GM23338 (cell line): ENCODE measurements around the gene NRSN2. TPM values are rescaled to one million over a fixed set of nuclear protein-coding genes. Genes with fewer than 3 reads are reported as not detected.

ENCODE experiments used
- CTCF ChIP-seq, 2 experiments: fragments of 200-600 bp in 1 of 2; sonication (generic) in 1 of 2; conservative IDR thresholded peaks; 2 replicates each; pipeline versions ENCODE4 v1.5.1 to v1.6.1; 2016 to 2017; ENCODE audit warnings: antibody characterized with exemption in 2 of 2, low read depth in 2 of 2, mild to moderate bottlenecking in 2 of 2, moderate library complexity in 1 of 2
- EZH2 ChIP-seq: fragments of 200-600 bp; sonication (generic); IDR thresholded peaks from one replicate; pipeline ENCODE4 v1.8.0; 2017; ENCODE audit warnings: antibody characterized with exemption, mild to moderate bottlenecking, low read depth; ENCODE audit not compliant: unreplicated experiment
- JUNB ChIP-seq: IDR thresholded peaks from one replicate; pipeline ENCODE4 v1.6.1; 2016; ENCODE audit warnings: antibody characterized with exemption; ENCODE audit not compliant: unreplicated experiment
- NANOG ChIP-seq: IDR thresholded peaks from 2 replicates; pipeline ENCODE4 v1.6.1; 2016; ENCODE audit warnings: antibody characterized with exemption, borderline replicate concordance
- STAT1 ChIP-seq: IDR thresholded peaks from one replicate; pipeline ENCODE4 v1.6.1; 2016; ENCODE audit warnings: antibody characterized with exemption; ENCODE audit not compliant: unreplicated experiment
- polyA plus RNA-seq: library from polyadenylated mRNA; unstranded; fragments of >200 nt; fragmentation: Nextera tagmentation; extraction: Ambion mirVana; gene quantifications from 2 replicates; pipeline ENCODE4 v1.2.1, GENCODE V29; 2016
- total RNA-seq: library from RNA; depleted of rRNA; stranded (reverse); fragments of >200 nt; shearing (Covaris generic); gene quantifications from 2 replicates; pipeline ENCODE4 v1.2.3, GENCODE V29; 2014; rRNA removed
- TF ChIP-seq, protein P1 (sequence below): fragments of 250-450 bp; sonication (Bioruptor Pico); IDR thresholded peaks from 2 replicates; pipeline ENCODE4 v1.5.0; 2020; ENCODE audit warnings: mild to moderate bottlenecking, moderate library complexity
- TF ChIP-seq, protein P2 (sequence below): IDR thresholded peaks from one replicate; pipeline ENCODE4 v1.6.1; 2018; ENCODE audit warnings: antibody characterized with exemption; ENCODE audit not compliant: unreplicated experiment

The NRSN2 gene
- total and polyA plus RNA-seq, 2 experiments from 2014 or later: 14.4 to 17.9 TPM

DNA sequence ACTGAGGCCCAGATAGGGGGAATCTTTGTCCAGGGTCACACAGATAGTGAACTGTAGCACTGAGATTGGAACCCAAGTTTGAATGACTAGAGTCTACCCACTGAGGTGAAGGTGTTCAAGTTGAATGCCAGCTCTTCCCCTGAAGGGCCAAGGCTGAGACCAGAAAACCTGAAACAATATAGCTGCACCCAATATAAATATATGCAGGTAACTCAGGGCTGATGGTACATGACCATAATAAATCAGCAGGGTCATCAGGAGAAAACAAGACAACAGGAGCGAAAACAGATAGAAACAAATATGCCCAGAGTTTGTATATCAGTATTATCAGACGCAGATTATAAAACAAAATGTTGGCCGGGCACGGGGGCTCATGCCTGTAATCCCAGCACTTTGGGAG is 57.2 kb downstream of the NRSN2 start (continued):
- TF ChIP-seq, protein P1, sequence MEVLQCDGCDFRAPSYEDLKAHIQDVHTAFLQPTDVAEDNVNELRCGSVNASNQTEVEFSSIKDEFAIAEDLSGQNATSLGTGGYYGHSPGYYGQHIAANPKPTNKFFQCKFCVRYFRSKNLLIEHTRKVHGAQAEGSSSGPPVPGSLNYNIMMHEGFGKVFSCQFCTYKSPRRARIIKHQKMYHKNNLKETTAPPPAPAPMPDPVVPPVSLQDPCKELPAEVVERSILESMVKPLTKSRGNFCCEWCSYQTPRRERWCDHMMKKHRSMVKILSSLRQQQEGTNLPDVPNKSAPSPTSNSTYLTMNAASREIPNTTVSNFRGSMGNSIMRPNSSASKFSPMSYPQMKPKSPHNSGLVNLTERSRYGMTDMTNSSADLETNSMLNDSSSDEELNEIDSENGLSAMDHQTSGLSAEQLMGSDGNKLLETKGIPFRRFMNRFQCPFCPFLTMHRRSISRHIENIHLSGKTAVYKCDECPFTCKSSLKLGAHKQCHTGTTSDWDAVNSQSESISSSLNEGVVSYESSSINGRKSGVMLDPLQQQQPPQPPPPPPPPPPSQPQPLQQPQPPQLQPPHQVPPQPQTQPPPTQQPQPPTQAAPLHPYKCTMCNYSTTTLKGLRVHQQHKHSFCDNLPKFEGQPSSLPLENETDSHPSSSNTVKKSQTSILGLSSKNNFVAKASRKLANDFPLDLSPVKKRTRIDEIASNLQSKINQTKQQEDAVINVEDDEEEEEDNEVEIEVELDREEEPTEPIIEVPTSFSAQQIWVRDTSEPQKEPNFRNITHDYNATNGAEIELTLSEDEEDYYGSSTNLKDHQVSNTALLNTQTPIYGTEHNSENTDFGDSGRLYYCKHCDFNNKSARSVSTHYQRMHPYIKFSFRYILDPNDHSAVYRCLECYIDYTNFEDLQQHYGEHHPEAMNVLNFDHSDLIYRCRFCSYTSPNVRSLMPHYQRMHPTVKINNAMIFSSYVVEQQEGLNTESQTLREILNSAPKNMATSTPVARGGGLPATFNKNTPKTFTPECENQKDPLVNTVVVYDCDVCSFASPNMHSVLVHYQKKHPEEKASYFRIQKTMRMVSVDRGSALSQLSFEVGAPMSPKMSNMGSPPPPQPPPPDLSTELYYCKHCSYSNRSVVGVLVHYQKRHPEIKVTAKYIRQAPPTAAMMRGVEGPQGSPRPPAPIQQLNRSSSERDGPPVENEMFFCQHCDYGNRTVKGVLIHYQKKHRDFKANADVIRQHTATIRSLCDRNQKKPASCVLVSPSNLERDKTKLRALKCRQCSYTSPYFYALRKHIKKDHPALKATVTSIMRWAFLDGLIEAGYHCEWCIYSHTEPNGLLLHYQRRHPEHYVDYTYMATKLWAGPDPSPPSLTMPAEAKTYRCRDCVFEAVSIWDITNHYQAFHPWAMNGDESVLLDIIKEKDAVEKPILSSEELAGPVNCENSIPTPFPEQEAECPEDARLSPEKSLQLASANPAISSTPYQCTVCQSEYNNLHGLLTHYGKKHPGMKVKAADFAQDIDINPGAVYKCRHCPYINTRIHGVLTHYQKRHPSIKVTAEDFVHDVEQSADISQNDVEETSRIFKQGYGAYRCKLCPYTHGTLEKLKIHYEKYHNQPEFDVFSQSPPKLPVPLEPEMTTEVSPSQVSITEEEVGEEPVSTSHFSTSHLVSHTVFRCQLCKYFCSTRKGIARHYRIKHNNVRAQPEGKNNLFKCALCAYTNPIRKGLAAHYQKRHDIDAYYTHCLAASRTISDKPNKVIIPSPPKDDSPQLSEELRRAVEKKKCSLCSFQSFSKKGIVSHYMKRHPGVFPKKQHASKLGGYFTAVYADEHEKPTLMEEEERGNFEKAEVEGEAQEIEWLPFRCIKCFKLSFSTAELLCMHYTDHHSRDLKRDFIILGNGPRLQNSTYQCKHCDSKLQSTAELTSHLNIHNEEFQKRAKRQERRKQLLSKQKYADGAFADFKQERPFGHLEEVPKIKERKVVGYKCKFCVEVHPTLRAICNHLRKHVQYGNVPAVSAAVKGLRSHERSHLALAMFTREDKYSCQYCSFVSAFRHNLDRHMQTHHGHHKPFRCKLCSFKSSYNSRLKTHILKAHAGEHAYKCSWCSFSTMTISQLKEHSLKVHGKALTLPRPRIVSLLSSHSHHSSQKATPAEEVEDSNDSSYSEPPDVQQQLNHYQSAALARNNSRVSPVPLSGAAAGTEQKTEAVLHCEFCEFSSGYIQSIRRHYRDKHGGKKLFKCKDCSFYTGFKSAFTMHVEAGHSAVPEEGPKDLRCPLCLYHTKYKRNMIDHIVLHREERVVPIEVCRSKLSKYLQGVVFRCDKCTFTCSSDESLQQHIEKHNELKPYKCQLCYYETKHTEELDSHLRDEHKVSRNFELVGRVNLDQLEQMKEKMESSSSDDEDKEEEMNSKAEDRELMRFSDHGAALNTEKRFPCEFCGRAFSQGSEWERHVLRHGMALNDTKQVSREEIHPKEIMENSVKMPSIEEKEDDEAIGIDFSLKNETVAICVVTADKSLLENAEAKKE (CRISPR knock-in tag): no peak
- TF ChIP-seq STAT1 (no peak), NANOG (no peak), JUNB (no peak), EZH2 (no peak), CTCF (conservative IDR thresholded peaks at IDR 0.05; ENCODE audit: low read depth in 2 of 2) (no peak)
- TF ChIP-seq, protein P2, sequence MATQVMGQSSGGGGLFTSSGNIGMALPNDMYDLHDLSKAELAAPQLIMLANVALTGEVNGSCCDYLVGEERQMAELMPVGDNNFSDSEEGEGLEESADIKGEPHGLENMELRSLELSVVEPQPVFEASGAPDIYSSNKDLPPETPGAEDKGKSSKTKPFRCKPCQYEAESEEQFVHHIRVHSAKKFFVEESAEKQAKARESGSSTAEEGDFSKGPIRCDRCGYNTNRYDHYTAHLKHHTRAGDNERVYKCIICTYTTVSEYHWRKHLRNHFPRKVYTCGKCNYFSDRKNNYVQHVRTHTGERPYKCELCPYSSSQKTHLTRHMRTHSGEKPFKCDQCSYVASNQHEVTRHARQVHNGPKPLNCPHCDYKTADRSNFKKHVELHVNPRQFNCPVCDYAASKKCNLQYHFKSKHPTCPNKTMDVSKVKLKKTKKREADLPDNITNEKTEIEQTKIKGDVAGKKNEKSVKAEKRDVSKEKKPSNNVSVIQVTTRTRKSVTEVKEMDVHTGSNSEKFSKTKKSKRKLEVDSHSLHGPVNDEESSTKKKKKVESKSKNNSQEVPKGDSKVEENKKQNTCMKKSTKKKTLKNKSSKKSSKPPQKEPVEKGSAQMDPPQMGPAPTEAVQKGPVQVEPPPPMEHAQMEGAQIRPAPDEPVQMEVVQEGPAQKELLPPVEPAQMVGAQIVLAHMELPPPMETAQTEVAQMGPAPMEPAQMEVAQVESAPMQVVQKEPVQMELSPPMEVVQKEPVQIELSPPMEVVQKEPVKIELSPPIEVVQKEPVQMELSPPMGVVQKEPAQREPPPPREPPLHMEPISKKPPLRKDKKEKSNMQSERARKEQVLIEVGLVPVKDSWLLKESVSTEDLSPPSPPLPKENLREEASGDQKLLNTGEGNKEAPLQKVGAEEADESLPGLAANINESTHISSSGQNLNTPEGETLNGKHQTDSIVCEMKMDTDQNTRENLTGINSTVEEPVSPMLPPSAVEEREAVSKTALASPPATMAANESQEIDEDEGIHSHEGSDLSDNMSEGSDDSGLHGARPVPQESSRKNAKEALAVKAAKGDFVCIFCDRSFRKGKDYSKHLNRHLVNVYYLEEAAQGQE: no peak

Other genes starting within 250 kb of the NRSN2 start
- not detected in 2 replicates for gene DEFB126, start 204.5 kb upstream of the NRSN2 start, total RNA-seq
- gene DEFB126, start 204.5 kb upstream of the NRSN2 start, polyA plus RNA-seq: not detected in 2 replicates
- gene DEFB127, start 189.7 kb upstream of the NRSN2 start, total RNA-seq: not detected in 2 replicates
- not detected in 2 replicates for gene DEFB127, start 189.7 kb upstream of the NRSN2 start, polyA plus RNA-seq
- gene DEFB128, start 157.4 kb upstream of the NRSN2 start, total RNA-seq: not detected in 2 replicates
- not detected in 2 replicates for gene DEFB128, start 157.4 kb upstream of the NRSN2 start, polyA plus RNA-seq
- not detected in 2 replicates for gene DEFB129, start 119.9 kb upstream of the NRSN2 start, total RNA-seq
- not detected in 2 replicates for gene DEFB129, start 119.9 kb upstream of the NRSN2 start, polyA plus RNA-seq
- not detected in 2 replicates for gene DEFB132, start 89.4 kb upstream of the NRSN2 start, total RNA-seq
- gene DEFB132, start 89.4 kb upstream of the NRSN2 start, polyA plus RNA-seq: not detected in 2 replicates
- gene C20orf96, start 56.4 kb upstream of the NRSN2 start, total RNA-seq: 14.6 and 17.8 TPM in 2 replicates
- gene C20orf96, start 56.4 kb upstream of the NRSN2 start, polyA plus RNA-seq: 29.0 and 36.3 TPM in 2 replicates
- 65.8 and 66.3 TPM in 2 replicates for gene ZCCHC3, start 49.5 kb upstream of the NRSN2 start, total RNA-seq
- gene ZCCHC3, start 49.5 kb upstream of the NRSN2 start, polyA plus RNA-seq: 26.5 and 31.3 TPM in 2 replicates
- 29.0 and 32.0 TPM in 2 replicates for gene SOX12, start 21.6 kb upstream of the NRSN2 start, total RNA-seq
- gene SOX12, start 21.6 kb upstream of the NRSN2 start, polyA plus RNA-seq: 14.1 and 16.1 TPM in 2 replicates
- 13.7 and 21.0 TPM in 2 replicates for gene TRIB3, start 33.6 kb downstream of the NRSN2 start, total RNA-seq
- 5.8 and 6.9 TPM in 2 replicates for gene TRIB3, start 33.6 kb downstream of the NRSN2 start, polyA plus RNA-seq
- gene RBCK1, start 61.2 kb downstream of the NRSN2 start, total RNA-seq: 56.8 and 65.3 TPM in 2 replicates
- 46.5 and 52.6 TPM in 2 replicates for gene RBCK1, start 61.2 kb downstream of the NRSN2 start, polyA plus RNA-seq
- 15.0 and 15.2 TPM in 2 replicates for gene TBC1D20, start 115.4 kb downstream of the NRSN2 start, total RNA-seq
- 4.8 and 5.0 TPM in 2 replicates for gene TBC1D20, start 115.4 kb downstream of the NRSN2 start, polyA plus RNA-seq
- gene CSNK2A1, start 196.7 kb downstream of the NRSN2 start, total RNA-seq: 244 and 252 TPM in 2 replicates
- 73.2 and 85.1 TPM in 2 replicates for gene CSNK2A1, start 196.7 kb downstream of the NRSN2 start, polyA plus RNA-seq